Measurements from ENCODE around the gene KCNQ5.

The KCNQ5 gene

DNA sequence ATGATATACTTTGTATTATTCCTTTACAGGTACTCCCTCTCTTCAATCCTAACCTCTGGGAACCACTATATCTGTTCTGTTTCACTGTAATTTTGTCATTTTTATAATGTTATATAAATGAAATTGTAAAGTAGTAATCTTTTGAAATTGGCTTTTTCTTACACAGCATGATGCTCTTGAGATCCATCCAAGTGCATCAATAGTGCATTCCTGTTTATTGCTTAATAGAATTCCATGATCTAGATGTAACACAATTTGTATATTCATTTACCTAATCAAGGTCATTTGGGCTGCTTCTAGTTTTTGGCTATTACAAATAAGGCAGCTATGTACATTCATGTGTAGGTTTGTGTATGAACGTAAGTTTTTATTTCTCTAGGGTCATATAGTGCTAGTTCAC, 428.8 kb downstream of the KCNQ5 start:
- Histone ChIP-seq H3K4me2 (ENCODE audit: low read length) (no peak overlapping the region), H3K9me3 (ENCODE audit: control insufficient read depth, insufficient read depth, low read length) (peaks cover 4% of the 10 kb centered on the region; the same call in 1 of the 2 replicates), H3K27me3 (ENCODE audit: control insufficient read depth, low read length) (no peaks in the 10 kb centered on the region), H4K20me1 (ENCODE audit: control insufficient read depth, insufficient read depth, low read depth, low read length) (no peaks in the 10 kb centered on the region), H3K4me1 (ENCODE audit: control insufficient read depth, low read length) (no peaks in the 10 kb centered on the region), H3F3A (ENCODE audit: control insufficient read depth, insufficient read depth) (no peaks in the 10 kb centered on the region), H3K36me3 (ENCODE audit: control insufficient read depth, low read length) (no peaks in the 10 kb centered on the region), H3K9me2 (replicated peaks; ENCODE audit: control insufficient read depth, low read length) (no peaks in the 10 kb centered on the region), H3K27ac (ENCODE audit: low read depth, low read length) (no peak overlapping the region), H3K4me3 (ENCODE audit: low read length) (no peak overlapping the region), H3K79me2 (ENCODE audit: control insufficient read depth, low read length) (no peaks in the 10 kb centered on the region)
- TF ChIP-seq EZH2phosphoT487 (IDR thresholded peaks at IDR 0.05; ENCODE audit: borderline replicate concordance, low read length) (no peak), CTCF (IDR thresholded peaks at IDR 0.05; ENCODE audit: low read depth, low read length, poor library complexity, severe bottlenecking) (no peak)

DNA sequence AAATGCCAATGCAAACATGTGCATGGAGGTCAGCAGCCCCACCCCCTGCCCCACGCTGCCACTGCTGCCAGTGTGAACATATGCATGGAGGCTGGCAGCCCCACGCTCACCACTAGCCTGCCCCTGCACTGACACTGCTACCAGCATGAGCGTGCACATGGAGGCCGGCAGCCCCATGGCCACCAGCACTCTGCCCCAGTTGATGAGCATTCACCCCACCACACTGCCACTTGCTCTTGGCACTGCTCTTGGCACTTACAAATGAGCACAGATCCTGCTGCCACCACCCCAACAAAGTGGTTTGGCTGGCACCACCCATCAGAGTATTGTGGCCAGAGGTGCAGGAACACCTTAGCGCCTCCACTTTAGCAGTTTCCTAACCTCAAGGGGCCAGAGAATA, 429.3 kb downstream of the KCNQ5 start:
- no peaks in the 10 kb centered on the region for H3K9me2 ChIP-seq (replicated peaks; ENCODE audit: control insufficient read depth, low read length)
- H4K20me1 ChIP-seq (ENCODE audit: control insufficient read depth, insufficient read depth, low read depth, low read length) = no peaks in the 10 kb centered on the region
- no peaks in the 10 kb centered on the region for H3K27me3 ChIP-seq (ENCODE audit: control insufficient read depth, low read length)
- peaks cover 4% of the 10 kb centered on the region; the same call in 1 of the 2 replicates for H3K9me3 ChIP-seq (ENCODE audit: control insufficient read depth, insufficient read depth, low read length)
- H3K36me3 ChIP-seq (ENCODE audit: control insufficient read depth, low read length) = no peaks in the 10 kb centered on the region
- no peaks in the 10 kb centered on the region for H3K4me1 ChIP-seq (ENCODE audit: control insufficient read depth, low read length)
- H3K4me3 ChIP-seq (ENCODE audit: low read length) = no peak overlapping the region
- no peak overlapping the region for H3K27ac ChIP-seq (ENCODE audit: low read depth, low read length)
- no peak overlapping the region for H3K4me2 ChIP-seq (ENCODE audit: low read length)
- TF ChIP-seq CTCF (IDR thresholded peaks at IDR 0.05; ENCODE audit: low read depth, low read length, poor library complexity, severe bottlenecking) = no peak
- TF ChIP-seq EZH2phosphoT487 (IDR thresholded peaks at IDR 0.05; ENCODE audit: borderline replicate concordance, low read length) = no peak
- H3K79me2 ChIP-seq (ENCODE audit: control insufficient read depth, low read length) = no peaks in the 10 kb centered on the region
- no peaks in the 10 kb centered on the region for H3F3A ChIP-seq (ENCODE audit: control insufficient read depth, insufficient read depth)

- Histone ChIP-seq H3K4me1 (ENCODE audit: control insufficient read depth, low read length) (no peaks in the 10 kb centered on the region), H3F3A (ENCODE audit: control insufficient read depth, insufficient read depth) (no peaks in the 10 kb centered on the region), H3K27ac (ENCODE audit: low read depth, low read length) (no peak overlapping the region), H3K9me2 (replicated peaks; ENCODE audit: control insufficient read depth, low read length) (no peaks in the 10 kb centered on the region), H3K36me3 (ENCODE audit: control insufficient read depth, low read length) (no peaks in the 10 kb centered on the region), H3K79me2 (ENCODE audit: control insufficient read depth, low read length) (no peaks in the 10 kb centered on the region), H3K4me3 (ENCODE audit: low read length) (no peak overlapping the region), H3K4me2 (ENCODE audit: low read length) (no peak overlapping the region), H4K20me1 (ENCODE audit: control insufficient read depth, insufficient read depth, low read depth, low read length) (no peaks in the 10 kb centered on the region), H3K9me3 (ENCODE audit: control insufficient read depth, insufficient read depth, low read length) (peaks cover 4% of the 10 kb centered on the region; the same call in 1 of the 2 replicates), H3K27me3 (ENCODE audit: control insufficient read depth, low read length) (no peaks in the 10 kb centered on the region)
- TF ChIP-seq CTCF (IDR thresholded peaks at IDR 0.05; ENCODE audit: low read depth, low read length, poor library complexity, severe bottlenecking) (no peak), EZH2phosphoT487 (IDR thresholded peaks at IDR 0.05; ENCODE audit: borderline replicate concordance, low read length) (no peak)
Observed at GRCh38 chr6:73054958-73055357, 433.1 kb downstream of the KCNQ5 start.

All from DOHH2 (cell line).